ENCODE results near the gene ULK4. TPM values are rescaled to one million over a fixed set of nuclear protein-coding genes. Genes with fewer than 3 reads are reported as not detected.
A peak's percentile ranks its signal among the peaks of the same experiment; 100 is the strongest.
"Not testable (repeated sequence)": the region's sequence is repeated elsewhere in the genome, so short reads cannot be mapped to it uniquely, and the experiment has no call there.

The ULK4 gene
- polyA plus RNA-seq, 12 donors: 1.2 to 2.7 (median 2.0) TPM; not detected in 2

DNA sequence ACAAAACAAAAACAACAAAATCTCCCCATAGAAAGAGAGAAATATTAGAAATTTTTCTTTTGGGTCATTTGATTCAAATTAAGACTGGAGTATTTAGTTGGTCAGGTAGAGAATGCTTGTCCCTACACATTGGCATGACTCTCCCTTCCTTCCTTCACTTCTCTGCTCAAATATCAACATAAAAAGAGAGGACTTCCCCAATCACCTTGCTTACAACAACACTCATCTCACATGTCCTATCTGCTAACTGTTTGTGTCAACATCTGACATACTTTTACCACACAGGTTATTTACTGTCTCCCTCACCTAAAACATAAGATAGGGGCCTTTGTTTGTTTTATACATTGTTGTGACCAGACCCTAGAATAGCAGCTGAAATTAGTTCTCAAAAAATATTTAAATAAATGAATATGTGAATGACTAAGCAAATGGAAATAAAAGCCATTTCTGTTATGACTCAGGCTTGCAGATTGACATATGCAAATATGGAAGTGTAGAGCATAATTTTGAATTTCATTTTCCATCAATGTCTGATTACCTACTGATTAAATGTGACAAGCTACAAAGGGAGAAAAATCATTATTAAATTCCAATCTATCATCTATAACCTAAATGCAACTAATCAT lies 457.8 kb downstream of the ULK4 start:
- DNase-seq: no peak

- no peak for DNase-seq
These were observed 459.4 kb downstream of the ULK4 start for GRCh38 chr3:41502481-41502880.

- peak; percentile 25 for DNase-seq
These were observed 459.9 kb downstream of the ULK4 start for GRCh38 chr3:41502023-41502422.

- no peak for DNase-seq
These were observed 463.1 kb downstream of the ULK4 start for GRCh38 chr3:41498847-41499246.

DNA sequence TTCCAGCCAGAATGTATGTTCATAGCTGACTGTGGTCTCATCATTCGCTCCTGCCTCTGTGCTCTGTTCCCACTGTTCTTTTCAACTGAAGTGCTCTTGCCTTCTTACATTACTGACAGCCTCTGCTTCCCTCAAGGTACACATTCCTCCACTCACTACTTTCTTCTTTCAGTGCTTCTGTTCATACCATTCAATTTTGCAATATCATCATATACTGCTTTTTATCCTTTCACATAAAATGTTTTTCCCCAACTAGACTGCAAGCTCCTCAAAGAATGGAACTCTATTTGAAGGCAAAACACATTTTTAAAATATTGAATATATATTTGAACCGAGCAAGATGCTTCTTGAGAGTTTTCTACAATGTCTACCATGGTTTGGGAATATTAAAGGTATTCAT lies 471.5 kb downstream of the ULK4 start:
- DNase-seq: no peak

- no peak for DNase-seq
These were observed 472.7 kb downstream of the ULK4 start for GRCh38 chr3:41489231-41489630.

DNA sequence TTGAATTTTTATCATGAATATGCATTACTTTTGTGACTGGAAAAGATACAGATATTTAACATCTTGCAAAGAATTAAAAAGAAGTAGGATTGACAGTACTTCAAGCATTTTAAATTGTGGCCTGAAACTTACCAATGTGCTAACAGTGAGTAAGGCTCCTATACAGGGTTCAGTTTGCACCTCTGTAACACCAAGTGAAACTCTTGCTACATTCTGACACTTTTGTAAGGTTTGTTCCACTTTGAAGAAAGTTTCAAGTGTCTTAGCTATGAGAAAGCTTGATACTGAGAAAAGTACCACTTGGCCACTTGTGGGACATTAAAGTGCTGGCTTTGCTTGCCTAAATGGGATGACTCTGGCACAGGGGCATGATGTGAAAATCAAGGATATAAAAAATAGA lies 473.4 kb downstream of the ULK4 start:
- DNase-seq: no peak

DNA sequence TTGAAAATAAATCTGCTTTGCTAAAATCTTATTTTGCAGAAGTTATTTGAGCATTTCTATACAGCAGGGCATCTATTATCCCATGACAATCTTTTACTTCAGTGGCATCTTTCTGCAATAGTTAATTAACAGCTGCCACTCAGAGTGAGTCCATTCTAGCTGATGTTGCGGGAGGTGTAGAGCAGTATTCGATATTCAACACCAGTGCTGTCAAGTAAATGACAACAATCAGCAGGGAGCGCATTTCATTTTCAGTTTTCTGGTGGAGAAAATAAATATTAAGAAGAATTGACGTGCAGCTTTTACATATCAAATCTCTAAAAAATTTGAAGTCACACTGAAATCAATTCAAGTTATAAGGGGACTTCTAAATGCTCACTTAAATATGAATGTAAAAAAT lies 476.4 kb downstream of the ULK4 start:
- no peak for DNase-seq

GRCh38 chr3:41482134-41482533 lies 479.8 kb downstream of the ULK4 start:
- DNase-seq: no peak

GRCh38 chr3:41478278-41478677 lies 483.6 kb downstream of the ULK4 start:
- DNase-seq: no peak

DNA sequence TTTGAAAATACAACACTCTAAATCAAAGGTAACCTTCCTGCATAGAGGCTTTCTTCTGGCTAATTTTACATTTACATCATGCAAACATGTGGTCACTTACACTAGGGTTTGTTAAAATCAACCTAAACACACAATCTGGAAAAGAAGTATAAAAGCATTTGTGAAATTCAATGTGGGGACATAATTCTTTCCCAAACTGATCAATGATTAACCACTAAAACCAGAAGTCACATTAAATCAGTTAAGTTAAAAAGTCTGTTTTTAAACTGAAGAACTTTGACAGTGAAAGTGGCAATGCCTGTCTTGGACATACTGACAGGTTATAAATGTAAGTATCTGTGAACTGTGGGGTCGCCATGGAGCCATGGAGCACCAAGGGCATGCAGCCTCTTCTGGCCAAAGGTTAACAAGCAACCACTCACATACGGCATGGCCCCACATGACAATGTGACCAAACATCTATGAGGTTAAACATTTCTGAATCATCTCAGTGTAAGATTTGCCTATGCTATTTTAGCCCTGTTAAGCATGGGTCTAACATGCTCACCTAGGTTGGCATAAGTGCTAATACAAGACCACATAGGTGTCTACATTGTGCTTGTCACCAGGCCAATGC lies 484.4 kb downstream of the ULK4 start:
- DNase-seq: no peak

DNA sequence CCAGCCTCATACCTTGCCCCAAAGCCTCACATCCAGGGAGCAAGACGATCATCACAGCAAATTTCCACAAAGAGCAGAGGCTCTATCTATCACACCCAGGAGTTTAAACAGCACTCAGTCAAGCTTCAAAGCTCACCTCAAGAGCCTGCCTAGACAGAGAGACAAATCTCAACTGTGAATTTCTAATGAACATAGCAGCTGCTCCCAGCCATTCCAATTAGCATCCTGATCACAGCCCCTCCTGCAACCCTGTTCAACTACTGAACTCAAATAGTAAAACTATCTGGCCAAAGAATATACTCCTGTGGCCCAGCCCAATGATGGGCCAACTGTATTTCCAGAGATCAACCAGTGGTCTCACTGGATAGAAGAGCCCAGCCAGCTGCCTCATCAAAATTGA lies 492.8 kb downstream of the ULK4 start:
- DNase-seq: no peak

DNA sequence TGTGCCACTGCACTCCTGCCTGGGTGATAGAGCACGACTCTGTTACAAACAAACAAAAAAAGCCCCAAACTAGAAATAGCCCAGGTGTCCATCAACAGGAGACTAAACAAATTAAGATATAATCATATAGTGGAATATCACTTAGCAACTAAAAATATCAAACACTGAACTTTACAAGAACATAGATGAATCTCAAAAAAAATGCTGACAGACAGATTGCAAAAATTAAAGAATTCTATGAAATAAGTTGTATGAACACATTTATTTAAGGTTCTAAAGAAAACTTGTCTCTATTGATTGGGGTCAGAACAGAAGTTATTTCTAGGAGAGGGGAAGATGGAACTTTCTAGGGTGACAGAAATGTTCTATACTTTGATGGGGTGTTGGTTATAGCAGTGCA lies 494.4 kb downstream of the ULK4 start:
- DNase-seq: no peak

- DNase-seq: no peak
These were observed 497.0 kb downstream of the ULK4 start for GRCh38 chr3:41464858-41465257.

DNA sequence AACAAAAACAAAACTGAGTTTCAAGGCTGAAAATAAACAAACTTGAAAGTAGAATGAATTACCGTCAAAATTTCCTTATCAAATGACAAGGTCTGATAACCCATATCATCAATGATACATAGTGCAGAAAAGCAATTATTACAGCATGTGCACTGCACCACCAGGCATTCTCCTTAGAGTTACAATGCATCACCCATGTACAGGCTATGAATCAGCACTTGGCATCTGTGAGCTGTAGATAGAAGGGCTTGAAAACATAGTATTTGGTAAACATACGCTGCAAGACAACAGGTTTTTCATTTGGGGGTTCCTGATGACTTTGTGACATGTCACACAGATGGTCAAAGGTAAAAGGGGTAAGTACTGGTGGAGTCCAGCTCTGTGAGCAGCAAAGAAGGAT lies 497.5 kb downstream of the ULK4 start:
- DNase-seq: no peak

- DNase-seq: no peak
These were observed 499.7 kb downstream of the ULK4 start for GRCh38 chr3:41462103-41462691.

- DNase-seq: no peak
These were observed 501.2 kb downstream of the ULK4 start for GRCh38 chr3:41460736-41461135.

DNA sequence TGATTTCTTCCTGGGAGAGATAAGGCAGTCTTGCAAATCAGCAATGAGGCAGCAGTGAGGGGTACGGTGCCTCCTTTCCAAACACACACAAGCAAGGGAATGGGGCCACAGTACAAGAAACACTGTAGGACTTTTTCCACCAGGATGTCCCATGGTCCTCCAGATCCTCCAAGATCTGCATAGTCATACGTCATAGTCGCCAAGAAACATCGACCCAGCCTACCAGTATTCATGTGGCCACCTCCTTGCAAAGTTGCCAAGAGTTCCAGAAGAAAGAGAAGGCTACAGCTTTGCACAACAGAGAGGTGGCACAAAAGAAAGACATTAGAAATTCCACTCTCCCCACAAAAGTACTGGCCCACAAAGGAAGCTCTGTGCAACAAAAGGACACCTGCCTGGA lies 504.7 kb downstream of the ULK4 start:
- DNase-seq: no peak

GRCh38 chr3:41456162-41456561 lies 505.7 kb downstream of the ULK4 start:
- no peak for DNase-seq

DNA sequence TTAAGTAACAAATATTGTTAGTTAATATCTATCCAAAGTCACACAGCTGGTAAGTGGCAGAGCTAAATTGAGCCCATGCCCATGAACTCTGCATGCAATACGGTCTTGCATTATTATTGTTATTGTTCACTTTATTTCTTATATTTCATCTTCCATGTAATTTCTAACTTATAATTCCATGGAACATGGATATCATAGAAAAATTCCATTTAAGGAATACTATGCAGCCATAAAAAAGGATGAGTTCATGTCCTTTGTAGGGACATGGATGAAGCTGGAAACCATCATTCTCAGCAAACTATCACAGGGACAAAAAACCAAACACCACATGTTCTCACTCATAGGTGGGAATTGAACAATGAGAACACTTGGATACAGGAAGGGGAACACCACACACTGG lies 508.3 kb downstream of the ULK4 start:
- DNase-seq: not testable (repeated sequence)

DNA sequence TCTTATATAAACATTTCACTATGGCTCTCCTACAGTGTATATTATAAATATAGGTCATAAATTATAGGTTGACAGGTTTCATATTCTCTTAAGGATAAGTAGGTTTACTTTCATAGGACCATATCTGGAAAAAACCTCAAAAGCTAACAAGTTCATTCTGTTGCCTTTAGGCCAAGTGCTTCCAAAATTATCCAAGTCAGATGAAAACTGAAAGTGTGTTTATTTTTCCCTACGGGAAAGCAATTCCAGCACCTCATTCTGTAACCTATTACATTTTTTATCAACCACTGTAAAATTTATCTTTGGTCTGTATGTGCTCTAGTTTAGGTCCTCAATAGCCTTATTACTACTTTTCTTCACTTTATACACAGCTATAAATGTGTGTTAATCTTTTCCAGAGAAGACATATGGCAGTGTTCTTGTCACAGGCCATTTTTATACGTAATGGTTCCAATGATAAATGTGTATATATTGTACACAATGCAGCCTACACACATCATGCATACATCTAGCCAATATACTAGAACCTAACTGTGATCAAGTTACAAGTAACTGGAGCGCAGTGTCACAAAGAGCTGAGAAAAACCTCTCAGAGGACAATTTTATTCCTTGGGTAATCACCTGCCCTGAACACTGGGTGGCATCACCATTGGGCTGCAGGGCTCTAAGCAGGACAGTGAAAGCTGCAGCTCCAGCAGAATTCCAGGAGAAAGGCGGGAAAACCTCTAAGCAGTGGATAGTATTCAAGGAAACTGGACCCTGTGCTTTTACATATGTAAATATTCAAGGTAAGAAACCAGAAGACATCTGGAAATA lies 511.3 kb downstream of the ULK4 start:
- DNase-seq: no peak

- no peak for DNase-seq
These were observed 513.5 kb downstream of the ULK4 start for GRCh38 chr3:41448396-41448795.

DNA sequence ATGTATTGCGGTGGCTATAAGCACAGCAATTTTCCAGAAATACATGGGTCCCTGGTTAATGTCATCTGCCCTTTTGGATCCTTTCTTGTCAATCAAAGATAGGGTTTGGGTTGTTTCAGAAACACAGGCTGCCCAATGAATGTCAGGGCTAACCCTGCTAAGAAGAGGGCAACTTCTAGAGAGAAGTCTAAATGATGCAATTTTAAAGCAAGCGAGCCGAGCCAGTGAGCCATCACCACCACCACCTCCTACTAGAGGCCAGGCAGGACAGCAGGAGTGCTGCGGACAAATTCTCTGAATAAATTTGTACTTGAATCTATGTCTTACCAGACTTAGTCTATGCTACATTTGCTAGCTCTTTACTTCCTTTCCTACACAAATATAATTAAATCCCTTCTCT lies 514.2 kb downstream of the ULK4 start:
- no peak for DNase-seq
